ENCODE data around the gene LSR. TPM values are rescaled to one million over a fixed set of nuclear protein-coding genes. Genes with fewer than 3 reads are reported as not detected.

The LSR gene
- total RNA-seq, 1 donor from 2014 or later = 79.1 TPM

GRCh38 chr19:35273686-35274259 is 25.0 kb downstream of the LSR start:
- no peaks in the 10 kb centered on the region for H3K9me3 ChIP-seq
- H3K4me3 ChIP-seq = no peak overlapping the region
- ATAC-seq = no peak
- TF ChIP-seq CTCF (IDR thresholded peaks at IDR 0.05) = no peak
- peaks cover 6% of the 10 kb centered on the region for H3K4me1 ChIP-seq
- intact Hi-C loops (cut with DNase I) = no loop called here
- H3K27me3 ChIP-seq = no peaks in the 10 kb centered on the region
- peaks cover 84% of the 10 kb centered on the region for H3K36me3 ChIP-seq
- DNase-seq = no peak
- no peak overlapping the region for H3K27ac ChIP-seq

GRCh38 chr19:35274323-35274722 is 25.5 kb downstream of the LSR start:
- Histone ChIP-seq H3K27ac (no peak overlapping the region), H3K36me3 (peaks cover 90% of the 10 kb centered on the region), H3K9me3 (no peaks in the 10 kb centered on the region), H3K4me3 (no peak overlapping the region), H3K27me3 (no peaks in the 10 kb centered on the region), H3K4me1 (peaks cover 6% of the 10 kb centered on the region)
- intact Hi-C loops (cut with DNase I) = no loop called here
- no peak for ATAC-seq
- TF ChIP-seq CTCF (IDR thresholded peaks at IDR 0.05) = no peak
- DNase-seq = no peak

- intact Hi-C loops (cut with DNase I) = no loop called here
- Histone ChIP-seq H3K36me3 (peaks cover 71% of the 10 kb centered on the region), H3K4me3 (no peak overlapping the region), H3K27me3 (no peaks in the 10 kb centered on the region), H3K4me1 (peaks cover 6% of the 10 kb centered on the region), H3K9me3 (no peaks in the 10 kb centered on the region), H3K27ac (no peak overlapping the region)
- TF ChIP-seq CTCF (IDR thresholded peaks at IDR 0.05) = no peak
- ATAC-seq (no peak), DNase-seq (no peak)
These were observed 28.0 kb downstream of the LSR start for GRCh38 chr19:35276706-35277281.

- Histone ChIP-seq H3K9me3 (no peaks in the 10 kb centered on the region), H3K36me3 (peaks cover 57% of the 10 kb centered on the region), H3K27me3 (no peaks in the 10 kb centered on the region), H3K4me1 (no peaks in the 10 kb centered on the region), H3K27ac (no peak overlapping the region), H3K4me3 (no peak overlapping the region)
- ATAC-seq (no peak), DNase-seq (no peak)
- intact Hi-C loops (cut with DNase I) = no loop called here
- no peak for TF ChIP-seq CTCF (IDR thresholded peaks at IDR 0.05)
These were observed 29.9 kb downstream of the LSR start for GRCh38 chr19:35278578-35279284.

- TF ChIP-seq CTCF (IDR thresholded peaks at IDR 0.05) = no peak
- no peak overlapping the region for H3K4me3 ChIP-seq
- DNase-seq (no peak), ATAC-seq (no peak)
- intact Hi-C loops (cut with DNase I) = no loop called here
- H3K36me3 ChIP-seq = peaks cover 51% of the 10 kb centered on the region
- no peak overlapping the region for H3K27ac ChIP-seq
- no peaks in the 10 kb centered on the region for H3K27me3 ChIP-seq
- no peaks in the 10 kb centered on the region for H3K9me3 ChIP-seq
- H3K4me1 ChIP-seq = no peaks in the 10 kb centered on the region
These were observed 30.6 kb downstream of the LSR start for GRCh38 chr19:35279374-35279773.
